HepG2 (cell line): ENCODE data around the gene TMEM223. TPM values are rescaled to one million over a fixed set of nuclear protein-coding genes. Genes with fewer than 3 reads are reported as not detected.

Experiments used
- ARNT2 ChIP-seq: sonication (generic); formaldehyde crosslinking; IDR thresholded peaks from 2 replicates; pipeline ENCODE4 v1.8.0; 2022; ENCODE audit warnings: mild to moderate bottlenecking, low read depth, missing genetic modification reagents, moderate library complexity
- CBX1 ChIP-seq: IDR thresholded peaks from one replicate; pipeline ENCODE4 v1.6.1; 2016; ENCODE audit warnings: antibody characterized with exemption, low read depth
- EP300 ChIP-seq, 3 experiments: sonication (generic) in 1 of 3; formaldehyde crosslinking in 1 of 3; IDR thresholded peaks; 2 replicates each; pipeline versions ENCODE4 v1.5.1 to v1.6.1; 2011 to 2020; ENCODE audit warnings: low read depth in 2 of 3, low read length in 2 of 3, borderline replicate concordance in 1 of 3, improper control_type of control experiment in 1 of 3, mild to moderate bottlenecking in 1 of 3, missing genetic modification reagents in 1 of 3, moderate library complexity in 1 of 3
- ETV5 ChIP-seq: IDR thresholded peaks from 2 replicates; pipeline ENCODE4 v1.6.1; 2018; ENCODE audit warnings: missing biosample characterization, missing genetic modification reagents, inconsistent platforms, borderline replicate concordance
- GATAD2A ChIP-seq: IDR thresholded peaks from 2 replicates; pipeline ENCODE4 v1.6.1; 2016
- GTF3A ChIP-seq: sonication (generic); formaldehyde crosslinking; conservative IDR thresholded peaks from 2 replicates; pipeline ENCODE4 v1.4.0; 2020; ENCODE audit warnings: mild to moderate bottlenecking, missing genetic modification reagents
- IKZF1 ChIP-seq: fragments of 450-650 bp; IDR thresholded peaks from 2 replicates; pipeline ENCODE4 v1.7.1; 2016
- IRF9 ChIP-seq: sonication (generic); formaldehyde crosslinking; IDR thresholded peaks from 2 replicates; pipeline ENCODE4 v1.8.0; 2022; ENCODE audit warnings: missing genetic modification reagents, mild to moderate bottlenecking, borderline replicate concordance
- KDM4B ChIP-seq: sonication (generic); formaldehyde crosslinking; IDR thresholded peaks from 2 replicates; pipeline ENCODE4 v1.4.0; 2020; ENCODE audit warnings: missing genetic modification reagents
- KLF11 ChIP-seq: IDR thresholded peaks from 2 replicates; pipeline ENCODE4 v1.6.1; 2016; ENCODE audit warnings: missing compliant biosample characterization
- PTBP1 ChIP-seq: fragments of 200-400 bp; formaldehyde crosslinking; IDR thresholded peaks from 2 replicates; pipeline ENCODE4 v1.6.1; 2018; ENCODE audit warnings: low read length, low read depth; ENCODE audit not compliant: poor library complexity, severe bottlenecking
- SALL2 ChIP-seq: sonication (generic); formaldehyde crosslinking; IDR thresholded peaks from 2 replicates; pipeline ENCODE4 v1.8.1; 2023; ENCODE audit warnings: mild to moderate bottlenecking, missing genetic modification reagents, inconsistent platforms
- THAP7 ChIP-seq: sonication (generic); formaldehyde crosslinking; IDR thresholded peaks from 2 replicates; pipeline ENCODE4 v1.8.1; 2023; ENCODE audit warnings: mild to moderate bottlenecking, missing genetic modification reagents
- TMF1 ChIP-seq: sonication (generic); formaldehyde crosslinking; IDR thresholded peaks from 2 replicates; pipeline ENCODE4 v1.8.1; 2022; ENCODE audit warnings: low read depth, missing genetic modification reagents
- TRIM24 ChIP-seq: sonication (generic); formaldehyde crosslinking; IDR thresholded peaks from 2 replicates; pipeline ENCODE4 v1.8.0; 2022; ENCODE audit warnings: mild to moderate bottlenecking, missing genetic modification reagents
- ZBTB8A ChIP-seq: sonication (generic); formaldehyde crosslinking; IDR thresholded peaks from 2 replicates; pipeline ENCODE4 v1.4.0; 2020; ENCODE audit warnings: mild to moderate bottlenecking, low read depth, missing genetic modification reagents, borderline replicate concordance
- ZFP82 ChIP-seq: sonication (generic); formaldehyde crosslinking; IDR thresholded peaks from 2 replicates; pipeline ENCODE4 v1.5.1; 2020; ENCODE audit warnings: mild to moderate bottlenecking, missing genetic modification reagents, borderline replicate concordance
- ZFY ChIP-seq: sonication (generic); formaldehyde crosslinking; IDR thresholded peaks from 2 replicates; pipeline ENCODE4 v1.4.0; 2020; ENCODE audit warnings: missing genetic modification reagents
- ZNF264 ChIP-seq: sonication (generic); formaldehyde crosslinking; IDR thresholded peaks from 2 replicates; pipeline ENCODE4 v1.4.0; 2020; ENCODE audit warnings: missing genetic modification reagents
- ZNF382 ChIP-seq: sonication (generic); formaldehyde crosslinking; IDR thresholded peaks from 2 replicates; pipeline ENCODE4 v1.5.0; 2020; ENCODE audit warnings: missing genetic modification reagents, mild to moderate bottlenecking, borderline replicate concordance
- ZNF607 ChIP-seq: sonication (generic); formaldehyde crosslinking; IDR thresholded peaks from 2 replicates; pipeline ENCODE4 v1.5.1; 2020; ENCODE audit warnings: missing genetic modification reagents, mild to moderate bottlenecking, borderline replicate concordance
- ZSCAN9 ChIP-seq: IDR thresholded peaks from 2 replicates; pipeline ENCODE4 v1.6.1; 2016; ENCODE audit warnings: borderline replicate concordance
- polyA plus RNA-seq, 8 experiments: library from polyadenylated mRNA; depleted of rRNA in 3 of 8; stranded (reverse) in 7 of 8; unstranded in 1 of 8; fragments of >200 nt; fragmentation: Illumina TruSeq in 4 of 8; extraction: Trizol in 4 of 8; gene quantifications; 2 replicates each; pipeline versions ENCODE4 v1.2.1 to v1.2.3, GENCODE V29; 2011 to 2016; ENCODE audit warnings: low read depth in 4 of 8, missing spikeins in 1 of 8, mixed read lengths in 1 of 8; ENCODE audit not compliant: insufficient read depth in 1 of 8
- total RNA-seq, 5 experiments: library from RNA; depleted of rRNA; stranded (reverse); fragments of >200 nt; fragmentation: Illumina TruSeq; extraction: Trizol; gene quantifications; 2 replicates each; pipeline ENCODE4 v1.2.3, GENCODE V29; 2016; ENCODE audit warnings: low read depth in 1 of 5
- TF ChIP-seq, protein P1 (sequence below): sonication (generic); formaldehyde crosslinking; IDR thresholded peaks from 2 replicates; pipeline ENCODE4 v1.4.0; 2020; ENCODE audit warnings: missing genetic modification reagents, borderline replicate concordance
- TF ChIP-seq, protein P2 (sequence below): sonication (generic); formaldehyde crosslinking; IDR thresholded peaks from 2 replicates; pipeline ENCODE4 v1.8.1; 2023; ENCODE audit warnings: mild to moderate bottlenecking, inconsistent platforms, moderate library complexity, missing genetic modification reagents, borderline replicate concordance

The TMEM223 gene
- total and polyA plus RNA-seq, 2 of the 13 experiments (the other 11 are each of a cell fraction or from before 2014, with no cell fraction given): 19.5 to 24.9 TPM

- TF ChIP-seq SALL2 (CRISPR knock-in tag): peak; percentile 71; the same call in 1 of the 2 replicates
- peak; percentile 79 for TF ChIP-seq ZFP82 (CRISPR knock-in tag)
- peak; percentile 16; the same call in 1 of the 2 replicates for TF ChIP-seq GATAD2A (CRISPR knock-in tag)
- TF ChIP-seq IKZF1: no peak
- no peak for TF ChIP-seq ZNF382 (CRISPR knock-in tag)
- TF ChIP-seq KLF11: peak; percentile 84; the same call in 1 of the 2 replicates
- no peak for TF ChIP-seq PTBP1
- no peak for TF ChIP-seq TRIM24 (CRISPR knock-in tag)
- TF ChIP-seq EP300 (IDR thresholded peaks at IDR 0.05; ENCODE audit: low read depth in 2 of 2, low read length in 2 of 2): no peak
- TF ChIP-seq EP300 (CRISPR knock-in tag; IDR thresholded peaks at IDR 0.05; ENCODE audit: borderline replicate concordance): peak; percentile 26; the same call in 1 of the 2 replicates
- peak; percentile 69; the same call in 1 of the 2 replicates for TF ChIP-seq ZSCAN9
- peak; percentile 63; the same call in 1 of the 2 replicates for TF ChIP-seq KDM4B (CRISPR knock-in tag)
- TF ChIP-seq, protein P1, sequence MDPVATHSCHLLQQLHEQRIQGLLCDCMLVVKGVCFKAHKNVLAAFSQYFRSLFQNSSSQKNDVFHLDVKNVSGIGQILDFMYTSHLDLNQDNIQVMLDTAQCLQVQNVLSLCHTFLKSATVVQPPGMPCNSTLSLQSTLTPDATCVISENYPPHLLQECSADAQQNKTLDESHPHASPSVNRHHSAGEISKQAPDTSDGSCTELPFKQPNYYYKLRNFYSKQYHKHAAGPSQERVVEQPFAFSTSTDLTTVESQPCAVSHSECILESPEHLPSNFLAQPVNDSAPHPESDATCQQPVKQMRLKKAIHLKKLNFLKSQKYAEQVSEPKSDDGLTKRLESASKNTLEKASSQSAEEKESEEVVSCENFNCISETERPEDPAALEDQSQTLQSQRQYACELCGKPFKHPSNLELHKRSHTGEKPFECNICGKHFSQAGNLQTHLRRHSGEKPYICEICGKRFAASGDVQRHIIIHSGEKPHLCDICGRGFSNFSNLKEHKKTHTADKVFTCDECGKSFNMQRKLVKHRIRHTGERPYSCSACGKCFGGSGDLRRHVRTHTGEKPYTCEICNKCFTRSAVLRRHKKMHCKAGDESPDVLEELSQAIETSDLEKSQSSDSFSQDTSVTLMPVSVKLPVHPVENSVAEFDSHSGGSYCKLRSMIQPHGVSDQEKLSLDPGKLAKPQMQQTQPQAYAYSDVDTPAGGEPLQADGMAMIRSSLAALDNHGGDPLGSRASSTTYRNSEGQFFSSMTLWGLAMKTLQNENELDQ (CRISPR knock-in tag): no peak
- peak; percentile 63; the same call in 1 of the 2 replicates for TF ChIP-seq GTF3A (CRISPR knock-in tag)
- peak; percentile 77; the same call in 1 of the 2 replicates for TF ChIP-seq ZNF264 (CRISPR knock-in tag)
- TF ChIP-seq ZBTB8A (CRISPR knock-in tag): 0 out of 2 replicates have a peak, but pooled peaks have one; percentile 35
- TF ChIP-seq ETV5: peak; percentile 51; the same call in 1 of the 2 replicates
- TF ChIP-seq TMF1: peak; percentile 55; the same call in 1 of the 2 replicates
- peak; percentile 81 for TF ChIP-seq CBX1
- TF ChIP-seq ZNF607 (CRISPR knock-in tag): no peak; the same call in 1 of the 2 replicates
- no peak for TF ChIP-seq THAP7
- TF ChIP-seq IRF9 (CRISPR knock-in tag): peak; percentile 82
- peak; percentile 97 for TF ChIP-seq ZFY (CRISPR knock-in tag)
- peak; percentile 75; the same call in 1 of the 2 replicates for TF ChIP-seq ARNT2 (CRISPR knock-in tag)
- TF ChIP-seq, protein P2, sequence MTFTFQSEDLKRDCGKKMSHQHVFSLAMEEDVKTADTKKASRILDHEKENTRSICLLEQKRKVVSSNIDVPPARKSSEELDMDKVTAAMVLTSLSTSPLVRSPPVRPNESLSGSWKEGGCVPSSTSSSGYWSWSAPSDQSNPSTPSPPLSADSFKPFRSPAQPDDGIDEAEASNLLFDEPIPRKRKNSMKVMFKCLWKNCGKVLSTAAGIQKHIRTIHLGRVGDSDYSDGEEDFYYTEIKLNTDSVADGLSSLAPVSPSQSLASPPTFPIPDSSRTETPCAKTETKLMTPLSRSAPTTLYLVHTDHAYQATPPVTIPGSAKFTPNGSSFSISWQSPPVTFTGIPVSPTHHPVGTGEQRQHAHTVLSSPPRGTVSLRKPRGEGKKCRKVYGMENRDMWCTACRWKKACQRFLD (CRISPR knock-in tag): peak; percentile 77
Measured at GRCh38 chr11:62805076-62805892, 13.5 kb upstream of the TMEM223 start, which contains the start of gene NXF1 (continued).
